Endometrial microvascular endothelial cells (primary cell): ENCODE measurements around the gene NTHL1. TPM values are rescaled to one million over a fixed set of nuclear protein-coding genes. Genes with fewer than 3 reads are reported as not detected.

ENCODE experiments used
- in situ Hi-C: cut with HindIII; loops from 2 replicates; pipeline ENCODE4 v1.10.0; 2017; ENCODE audit warnings: low sequenced_read_pairs, low pct_unique_long_range_greater_than_20kb; ENCODE audit errors: inconsistent ontology term
- total RNA-seq: library from RNA; depleted of rRNA; stranded (reverse); fragments of >200 nt; gene quantifications from one replicate; pipeline ENCODE4 v1.2.3, GENCODE V29; 2015; ENCODE audit errors: inconsistent ontology term

The NTHL1 gene
- total RNA-seq, 1 donor from 2014 or later, result 38.8 TPM

DNA sequence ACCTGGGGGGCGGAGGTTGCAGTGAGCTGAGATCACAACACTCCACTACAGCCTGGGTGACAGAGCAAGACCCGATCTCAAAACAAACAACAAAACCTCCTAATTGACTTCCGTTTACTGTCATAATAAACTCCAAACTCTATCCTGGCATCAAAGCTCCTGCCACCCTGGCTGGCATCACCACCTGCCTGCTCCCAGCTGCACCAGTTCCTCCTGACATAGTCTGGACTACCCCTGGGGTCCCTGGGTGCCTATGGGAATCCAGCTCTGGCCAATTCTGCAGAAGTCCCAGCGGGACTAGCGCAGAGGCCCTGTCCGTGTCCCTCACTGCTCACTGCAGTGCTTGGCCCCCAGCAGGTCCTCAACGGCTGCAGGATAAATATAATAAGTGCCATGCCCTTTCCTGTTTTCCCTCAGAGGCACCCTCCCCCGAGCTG lies 723 bp downstream of the NTHL1 start:
- in situ Hi-C loops, result loop anchor here (25.0 kb wide), 1 partner anchor 115 kb away; the partner anchor contains the start of gene TRAF7

DNA sequence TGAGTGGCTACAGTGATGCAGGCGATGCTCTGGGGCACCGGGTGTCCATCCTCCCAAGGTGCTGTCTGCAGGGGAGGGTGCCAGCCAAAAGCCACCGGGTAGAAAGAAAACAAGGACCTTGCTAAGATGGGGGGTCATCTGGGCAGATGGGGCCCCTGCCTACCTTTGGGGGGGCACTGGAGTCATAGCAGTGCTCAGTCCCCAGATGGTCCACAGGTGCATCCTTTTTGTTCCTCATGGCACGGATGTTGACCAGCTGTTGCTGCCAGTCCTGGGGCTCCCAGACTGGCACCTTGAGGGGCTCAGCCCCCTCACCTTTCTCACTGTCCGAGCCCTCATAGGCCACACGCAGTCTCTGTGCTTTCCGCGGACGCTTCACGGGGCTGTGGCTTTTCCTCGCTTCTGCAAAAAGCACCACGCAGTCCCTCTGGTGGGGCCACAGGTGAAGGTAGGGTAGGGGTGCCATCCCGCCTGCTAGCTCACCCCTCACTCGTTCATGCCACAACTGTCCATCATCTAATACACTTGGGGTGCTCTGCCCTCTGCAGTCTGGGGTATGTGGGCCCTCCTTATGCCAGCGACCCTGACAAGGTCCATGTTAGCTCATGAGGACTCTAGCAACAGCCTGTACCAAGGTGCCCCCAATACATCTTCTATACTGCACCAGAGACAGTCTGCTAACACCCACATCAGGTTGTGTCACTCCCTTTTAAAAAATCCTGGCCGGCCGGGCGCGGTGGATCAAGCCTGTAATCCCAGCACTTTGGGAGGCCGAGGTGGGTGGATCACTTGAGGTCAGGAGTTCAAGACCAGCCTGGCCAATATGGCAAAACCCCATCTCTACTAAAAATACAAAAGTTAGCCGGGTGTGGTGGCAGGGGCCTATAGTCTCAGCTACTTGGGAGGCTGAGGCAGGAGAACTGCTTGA lies 1.4 kb downstream of the NTHL1 start:
- in situ Hi-C loops, result loop anchor here (25.0 kb wide), 1 partner anchor 116 kb away; the partner anchor contains the start of gene TRAF7

DNA sequence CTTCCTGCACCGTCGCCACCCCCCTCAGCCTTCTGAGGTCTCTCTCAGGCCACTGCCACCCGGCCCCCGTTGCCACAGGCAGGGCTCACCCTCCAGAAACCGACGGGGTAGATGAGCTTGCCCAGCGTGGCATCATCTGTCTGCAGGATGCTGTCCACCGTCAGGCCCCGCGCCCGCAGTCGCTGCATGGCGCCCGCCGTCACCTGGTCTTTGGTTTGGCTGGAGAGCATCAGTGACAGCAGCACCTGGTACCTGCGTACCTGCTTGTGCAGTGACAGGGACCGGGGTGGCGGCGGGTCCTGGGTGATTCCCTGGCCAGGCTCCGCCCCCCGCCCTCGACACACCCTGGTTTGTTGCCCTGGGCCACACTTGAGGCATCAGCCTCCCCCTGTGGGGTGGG lies 3.1 kb downstream of the NTHL1 start:
- in situ Hi-C loops, result loop anchor here (25.0 kb wide), 1 partner anchor 118 kb away; the partner anchor contains the start of gene TRAF7

- in situ Hi-C loops, result loop anchor here (25.0 kb wide), 1 partner anchor 118 kb away; the partner anchor contains the start of gene TRAF7
These were observed 3.8 kb downstream of the NTHL1 start for GRCh38 chr16:2043667-2044451.

DNA sequence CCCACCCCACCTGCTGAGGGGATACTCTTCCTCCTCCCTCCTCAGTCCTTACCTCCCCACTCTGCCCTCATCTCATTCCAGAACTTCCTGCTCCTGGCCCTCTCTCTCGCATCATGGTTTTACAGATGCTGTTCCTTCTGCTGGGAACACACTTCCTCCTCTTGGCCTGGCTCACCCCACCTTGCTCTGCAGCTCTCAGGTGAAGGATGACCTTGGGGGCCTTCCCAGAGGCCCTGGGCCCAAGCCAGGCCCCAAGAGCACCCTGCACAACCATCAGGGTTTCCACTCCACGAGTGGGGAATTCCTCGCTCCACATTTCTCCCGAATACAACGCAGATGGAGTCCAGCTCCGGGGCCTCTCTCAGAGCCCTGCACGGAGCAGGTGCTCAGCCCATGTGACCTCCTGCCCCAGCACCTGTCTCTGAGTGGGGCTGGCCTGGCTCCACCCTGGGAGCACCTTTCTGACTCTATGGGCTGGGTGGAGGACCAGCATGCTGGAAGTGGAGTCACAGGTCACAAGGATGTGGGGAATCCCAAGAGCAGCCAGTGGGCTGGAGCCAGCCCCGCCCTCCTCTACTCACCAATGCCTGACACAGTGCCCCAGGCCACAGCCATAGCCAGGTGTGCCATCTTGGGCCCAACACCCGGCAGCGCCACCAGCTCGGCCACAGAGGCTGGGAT lies 4.5 kb downstream of the NTHL1 start:
- in situ Hi-C loops, result loop anchor here (25.0 kb wide), 1 partner anchor 119 kb away; the partner anchor contains the start of gene TRAF7

DNA sequence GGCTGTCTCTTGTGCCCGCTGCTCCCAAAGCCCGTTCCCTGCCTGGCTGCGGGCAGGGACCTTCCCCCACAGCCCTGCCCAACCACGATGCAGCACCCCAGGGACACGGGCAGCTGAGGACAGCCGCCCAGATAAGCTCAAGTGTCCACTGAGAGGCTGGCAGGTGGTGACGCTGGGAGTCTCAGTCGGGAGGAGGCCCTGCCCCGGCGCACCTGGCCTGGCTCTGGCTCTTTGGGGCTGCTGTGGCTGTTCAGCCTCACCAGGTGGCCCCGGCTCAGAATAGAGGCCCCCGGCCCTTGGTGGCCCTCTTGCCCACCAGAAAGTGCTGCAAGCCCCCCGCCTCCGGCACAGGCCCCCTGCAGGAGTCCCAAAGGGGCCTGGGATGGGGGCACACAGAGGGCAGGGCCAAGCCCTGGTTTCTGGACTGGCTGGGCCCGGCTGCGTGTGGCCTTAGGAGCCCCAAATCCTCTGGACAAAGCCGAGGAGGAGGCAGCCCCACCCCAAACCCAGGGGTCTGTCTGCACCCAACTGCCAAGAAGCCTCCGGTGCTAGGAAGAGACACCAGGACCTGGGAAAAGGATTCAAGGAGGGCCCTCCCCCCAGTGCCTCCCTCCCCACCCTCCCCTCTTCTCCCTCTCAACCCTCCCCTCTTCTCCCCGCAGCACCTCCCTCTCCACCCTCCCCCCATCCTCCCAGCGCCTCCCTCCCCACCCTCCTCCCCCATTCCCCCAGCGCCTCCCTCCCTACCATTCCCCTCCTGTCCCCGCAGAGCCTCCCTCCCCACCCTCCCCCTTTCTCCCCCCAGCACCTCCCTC lies 5.3 kb downstream of the NTHL1 start:
- in situ Hi-C loops, result loop anchor here (25.0 kb wide), 1 partner anchor 120 kb away; the partner anchor contains the start of gene TRAF7

- in situ Hi-C loops, result loop anchor here (25.0 kb wide), 1 partner anchor 121 kb away; the partner anchor contains the start of gene TRAF7
These were observed 6.7 kb downstream of the NTHL1 start for GRCh38 chr16:2040787-2041522.

DNA sequence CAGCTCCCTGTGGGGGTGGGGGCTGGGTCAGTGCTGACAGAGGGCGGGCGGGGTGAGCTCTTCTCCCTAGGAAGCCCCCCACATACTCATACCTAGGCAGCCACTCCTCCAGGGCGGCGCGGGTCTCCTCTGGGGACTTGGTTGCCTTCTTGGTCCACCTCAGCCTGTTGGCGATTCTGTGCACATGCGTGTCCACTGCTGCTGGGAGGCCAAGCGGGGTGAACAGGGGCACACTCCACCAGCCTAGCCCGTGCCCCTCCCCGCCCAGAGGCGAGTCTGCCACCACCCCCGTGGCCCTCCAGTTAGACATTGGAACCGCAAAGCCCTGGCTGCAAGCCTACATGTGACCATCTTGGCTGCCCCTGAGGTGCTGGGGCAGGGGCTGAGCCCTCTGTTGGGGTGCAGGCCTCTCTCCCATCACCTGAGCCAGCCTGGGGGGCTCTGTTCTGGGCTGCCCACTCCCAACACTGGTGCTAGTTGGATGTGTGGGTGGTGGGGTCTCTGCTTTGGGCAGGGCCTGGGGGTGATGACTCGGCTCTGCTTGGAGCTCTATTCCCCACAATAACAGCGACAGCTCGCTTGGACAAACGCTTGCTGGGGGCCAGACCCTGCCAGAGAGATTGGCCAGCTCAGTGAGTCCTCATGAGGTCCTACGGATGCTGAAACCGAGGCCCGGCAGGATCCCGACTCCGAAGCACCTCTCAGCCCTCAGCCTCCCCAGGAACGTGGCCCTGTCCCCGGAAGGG lies 7.4 kb downstream of the NTHL1 start:
- in situ Hi-C loops, result loop anchor here (25.0 kb wide), 1 partner anchor 122 kb away; the partner anchor contains the start of gene TRAF7

- in situ Hi-C loops, result loop anchor here (25.0 kb wide), 1 partner anchor 123 kb away; the partner anchor contains the start of gene TRAF7
These were observed 8.2 kb downstream of the NTHL1 start for GRCh38 chr16:2039274-2040031.

DNA sequence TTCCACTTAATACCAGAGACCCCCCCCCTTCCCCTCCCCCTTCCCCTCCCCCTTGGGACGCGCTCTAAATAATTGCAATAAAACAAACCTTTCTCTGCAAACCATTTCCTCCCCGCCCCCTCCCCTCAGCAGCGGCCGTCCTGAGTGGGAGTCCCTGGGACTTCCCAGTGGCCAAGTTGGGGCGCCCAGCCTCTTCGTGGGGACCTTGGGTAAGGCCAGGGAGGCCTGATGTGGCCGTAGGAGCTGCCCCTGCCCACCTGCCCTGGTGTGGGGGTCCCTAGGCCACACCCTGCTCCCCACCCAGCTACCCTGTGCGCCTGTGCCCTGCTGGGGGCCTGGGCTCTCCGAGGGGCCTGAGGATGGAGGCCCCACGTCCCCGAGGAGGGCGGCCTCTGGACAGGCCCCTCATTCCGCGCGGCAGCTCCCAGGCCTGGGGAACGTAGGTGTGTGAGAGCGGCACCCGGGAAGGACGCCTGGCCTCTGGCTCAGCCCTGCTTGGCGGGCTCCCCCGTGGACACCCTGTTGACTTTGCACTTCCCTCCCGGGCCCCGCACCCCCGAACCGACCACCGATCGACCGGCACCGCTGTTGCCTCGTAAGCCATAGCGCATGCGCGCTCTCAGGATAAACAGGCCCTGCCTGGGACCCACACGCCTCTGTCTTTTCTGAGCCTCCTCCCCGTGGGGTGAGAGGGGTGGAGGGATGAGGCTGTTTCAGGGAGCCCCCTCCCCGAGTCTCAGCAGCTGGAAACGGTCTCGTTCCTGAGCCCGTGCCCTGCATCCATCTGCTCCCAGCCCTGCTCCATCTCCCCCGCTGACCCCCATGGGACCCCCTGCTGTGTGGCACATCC lies 9.0 kb downstream of the NTHL1 start:
- in situ Hi-C loops, result loop anchor here (25.0 kb wide), 1 partner anchor 124 kb away; the partner anchor contains the start of gene TRAF7

- in situ Hi-C loops, result loop anchor here (25.0 kb wide), 1 partner anchor 124 kb away; the partner anchor contains the start of gene TRAF7
These were observed 9.8 kb downstream of the NTHL1 start for GRCh38 chr16:2037647-2038381.

DNA sequence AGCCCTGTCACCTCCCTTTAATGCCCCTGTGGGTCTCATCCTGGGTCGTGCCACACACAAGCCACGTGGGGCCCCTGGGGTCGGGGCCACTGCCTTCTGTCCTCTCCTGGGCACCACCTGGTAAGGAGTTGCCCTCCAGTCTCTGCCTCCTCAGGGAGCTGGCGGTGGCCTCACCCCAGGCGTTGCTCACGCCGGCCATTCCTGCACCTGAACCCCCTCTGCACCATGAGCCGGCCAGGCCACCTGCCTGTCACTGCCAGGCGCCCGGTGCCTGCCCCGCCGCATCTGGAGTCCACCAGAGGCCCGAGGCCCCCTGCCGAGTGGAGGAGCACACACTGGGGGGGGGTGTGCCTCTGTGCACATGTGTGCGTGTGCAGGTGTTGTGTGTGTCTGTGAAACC lies 10.5 kb downstream of the NTHL1 start:
- in situ Hi-C loops, result loop anchor here (25.0 kb wide), 1 partner anchor 125 kb away; the partner anchor contains the start of gene TRAF7

DNA sequence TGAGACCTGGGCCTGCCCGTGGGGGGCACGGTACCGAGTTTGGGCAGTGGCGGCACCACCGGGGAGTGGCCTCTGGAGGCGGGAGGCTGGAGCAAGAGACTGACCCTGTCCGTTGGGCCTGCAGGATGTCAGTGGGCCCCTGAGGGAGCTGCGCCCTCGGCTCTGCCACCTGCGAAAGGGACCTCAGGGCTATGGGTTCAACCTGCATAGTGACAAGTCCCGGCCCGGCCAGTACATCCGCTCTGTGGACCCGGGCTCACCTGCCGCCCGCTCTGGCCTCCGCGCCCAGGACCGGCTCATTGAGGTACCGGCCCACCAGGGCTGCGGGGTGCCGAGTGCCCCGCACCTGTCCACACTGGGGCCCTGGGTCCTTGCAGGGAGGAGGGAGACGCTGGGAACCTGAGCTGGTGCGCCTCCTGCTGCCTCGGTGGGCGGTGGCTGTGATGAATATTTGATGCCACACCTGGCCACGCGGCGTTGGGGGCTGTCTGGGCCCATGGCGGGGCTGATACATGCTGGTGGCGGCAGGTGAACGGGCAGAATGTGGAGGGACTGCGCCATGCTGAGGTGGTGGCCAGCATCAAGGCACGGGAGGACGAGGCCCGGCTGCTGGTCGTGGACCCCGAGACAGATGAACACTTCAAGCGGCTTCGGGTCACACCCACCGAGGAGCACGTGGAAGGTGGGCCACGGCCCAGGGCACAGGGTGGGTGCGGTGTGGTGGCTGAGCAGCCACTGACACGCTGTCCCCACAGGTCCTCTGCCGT lies 11.3 kb downstream of the NTHL1 start:
- in situ Hi-C loops, result loop anchor here (25.0 kb wide), 1 partner anchor 126 kb away; the partner anchor contains the start of gene TRAF7
